Measurements from ENCODE around the gene GNAS.

The GNAS gene

DNA sequence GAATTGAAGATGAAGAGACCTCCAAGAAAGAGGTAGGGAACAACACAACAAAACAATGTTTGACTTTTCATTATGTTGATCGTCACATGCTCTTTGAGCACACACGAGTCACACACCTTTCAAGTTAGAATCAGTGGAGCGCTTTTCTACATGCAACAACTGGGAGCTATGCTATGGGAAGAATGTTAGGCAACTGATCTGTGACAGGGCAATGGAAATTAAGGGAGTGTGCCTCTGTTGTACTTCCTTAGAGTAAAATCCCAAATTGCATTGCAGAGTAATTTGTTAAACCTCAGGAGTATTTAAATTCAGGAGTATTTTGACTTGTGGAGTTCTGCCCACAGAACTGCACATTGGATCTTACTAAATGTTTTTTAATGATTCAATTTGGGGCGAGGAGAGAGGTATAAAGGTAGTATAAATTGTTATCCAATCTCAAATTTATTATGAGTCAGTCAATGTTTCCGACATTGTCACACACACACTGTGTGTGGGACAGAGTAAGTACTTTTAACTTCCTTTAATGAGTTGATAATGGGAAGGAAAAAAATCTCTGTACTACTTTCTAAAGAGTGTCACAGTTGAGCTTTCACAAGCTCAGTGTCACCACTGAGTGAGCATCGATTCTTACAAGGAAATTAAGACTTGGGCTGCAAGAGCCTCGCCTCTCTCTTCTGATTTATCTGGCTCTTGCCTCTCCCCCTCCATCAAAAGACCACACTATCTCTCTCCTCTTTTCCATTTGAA is 10.7 kb downstream of the GNAS start:
- H3K4me1 ChIP-seq (ENCODE audit: control insufficient read depth, low read depth, low read length), result no peaks in the 10 kb centered on the region
- no peak overlapping the region for H3K4me3 ChIP-seq (ENCODE audit: low read length)
- H3K9me3 ChIP-seq (ENCODE audit: control insufficient read depth, low read depth, low read length), result no peaks in the 10 kb centered on the region
- H3K36me3 ChIP-seq (ENCODE audit: control insufficient read depth, low read depth, low read length), result no peaks in the 10 kb centered on the region
- no peaks in the 10 kb centered on the region for H3K27me3 ChIP-seq (ENCODE audit: control insufficient read depth, insufficient read depth, low read length)
- H3K9ac ChIP-seq (ENCODE audit: low read length), result no peak overlapping the region
- no peak overlapping the region for H3K27ac ChIP-seq (ENCODE audit: low read length)

DNA sequence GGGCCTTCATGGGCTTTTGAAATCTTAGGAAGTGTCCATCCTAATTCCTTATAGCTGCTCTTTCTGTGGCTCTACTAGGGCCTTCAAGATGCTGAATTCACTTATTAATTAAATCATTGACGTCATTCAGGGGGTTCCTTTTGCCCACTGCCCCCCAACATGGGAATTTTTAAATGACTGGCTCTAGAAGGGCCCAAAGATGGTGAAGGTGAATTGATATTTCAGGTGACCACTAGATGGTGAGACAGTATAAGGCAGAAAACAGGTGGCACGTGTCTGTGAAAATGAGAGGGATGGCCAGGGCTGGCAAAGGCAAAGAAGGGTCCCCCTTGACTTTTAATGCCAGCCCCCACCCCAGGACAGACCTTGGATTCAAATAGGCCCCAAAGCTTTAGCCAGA is 11.8 kb downstream of the GNAS start:
- Histone ChIP-seq H3K27me3 (ENCODE audit: control insufficient read depth, insufficient read depth, low read length) (no peaks in the 10 kb centered on the region), H3K4me3 (ENCODE audit: low read length) (no peak overlapping the region), H3K27ac (ENCODE audit: low read length) (no peak overlapping the region), H3K36me3 (ENCODE audit: control insufficient read depth, low read depth, low read length) (no peaks in the 10 kb centered on the region), H3K9ac (ENCODE audit: low read length) (no peak overlapping the region), H3K9me3 (ENCODE audit: control insufficient read depth, low read depth, low read length) (no peaks in the 10 kb centered on the region), H3K4me1 (ENCODE audit: control insufficient read depth, low read depth, low read length) (no peaks in the 10 kb centered on the region)

DNA sequence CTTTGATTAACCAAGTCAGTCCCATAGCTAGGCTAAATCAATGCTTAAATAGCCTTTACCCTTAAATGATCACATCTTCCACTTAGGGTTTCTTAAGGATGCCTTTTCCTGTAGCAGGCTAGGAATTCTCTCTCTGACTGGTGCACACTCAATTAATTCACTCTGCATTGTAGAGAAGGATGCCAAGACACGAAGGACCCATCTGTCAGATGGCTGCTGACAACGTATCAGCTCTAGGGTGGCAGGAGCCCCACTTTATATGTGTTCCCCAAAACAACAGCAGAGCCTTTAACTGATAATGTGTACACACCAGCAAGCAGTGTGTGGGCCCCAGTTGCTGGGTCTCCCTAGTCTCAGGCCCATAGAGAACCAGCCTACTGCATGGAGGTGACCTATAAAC is 13.3 kb downstream of the GNAS start:
- Histone ChIP-seq H3K36me3 (ENCODE audit: control insufficient read depth, low read depth, low read length) (no peaks in the 10 kb centered on the region), H3K9me3 (ENCODE audit: control insufficient read depth, low read depth, low read length) (no peaks in the 10 kb centered on the region), H3K4me3 (ENCODE audit: low read length) (no peak overlapping the region), H3K4me1 (ENCODE audit: control insufficient read depth, low read depth, low read length) (no peaks in the 10 kb centered on the region), H3K27ac (ENCODE audit: low read length) (no peak overlapping the region), H3K9ac (ENCODE audit: low read length) (no peak overlapping the region), H3K27me3 (ENCODE audit: control insufficient read depth, insufficient read depth, low read length) (no peaks in the 10 kb centered on the region)

- no peaks in the 10 kb centered on the region for H3K9me3 ChIP-seq (ENCODE audit: control insufficient read depth, low read depth, low read length)
- no peaks in the 10 kb centered on the region for H3K4me1 ChIP-seq (ENCODE audit: control insufficient read depth, low read depth, low read length)
Observed at GRCh38 chr20:58867211-58867610, 14.7 kb downstream of the GNAS start.

GRCh38 chr20:58868795-58869194 is 16.3 kb downstream of the GNAS start:
- H3K27me3 ChIP-seq (ENCODE audit: control insufficient read depth, insufficient read depth, low read length), result no peaks in the 10 kb centered on the region
- H3K9ac ChIP-seq (ENCODE audit: low read length), result no peak overlapping the region
- H3K36me3 ChIP-seq (ENCODE audit: control insufficient read depth, low read depth, low read length), result peaks cover 4% of the 10 kb centered on the region
- no peaks in the 10 kb centered on the region for H3K4me1 ChIP-seq (ENCODE audit: control insufficient read depth, low read depth, low read length)
- H3K27ac ChIP-seq (ENCODE audit: low read length), result no peak overlapping the region
- no peak overlapping the region for H3K4me3 ChIP-seq (ENCODE audit: low read length)
- H3K9me3 ChIP-seq (ENCODE audit: control insufficient read depth, low read depth, low read length), result no peaks in the 10 kb centered on the region

More at GRCh38 chr20:58867211-58867610, 14.7 kb downstream of the GNAS start:
- no peak overlapping the region for H3K27ac ChIP-seq (ENCODE audit: low read length)
- H3K27me3 ChIP-seq (ENCODE audit: control insufficient read depth, insufficient read depth, low read length), result no peaks in the 10 kb centered on the region
- H3K36me3 ChIP-seq (ENCODE audit: control insufficient read depth, low read depth, low read length), result no peaks in the 10 kb centered on the region
- H3K9ac ChIP-seq (ENCODE audit: low read length), result no peak overlapping the region
- no peak overlapping the region for H3K4me3 ChIP-seq (ENCODE audit: low read length)

- Histone ChIP-seq H3K4me3 (ENCODE audit: low read length) (no peak overlapping the region), H3K27me3 (ENCODE audit: control insufficient read depth, insufficient read depth, low read length) (no peaks in the 10 kb centered on the region)
Observed at GRCh38 chr20:58869662-58870227, 17.2 kb downstream of the GNAS start.

DNA sequence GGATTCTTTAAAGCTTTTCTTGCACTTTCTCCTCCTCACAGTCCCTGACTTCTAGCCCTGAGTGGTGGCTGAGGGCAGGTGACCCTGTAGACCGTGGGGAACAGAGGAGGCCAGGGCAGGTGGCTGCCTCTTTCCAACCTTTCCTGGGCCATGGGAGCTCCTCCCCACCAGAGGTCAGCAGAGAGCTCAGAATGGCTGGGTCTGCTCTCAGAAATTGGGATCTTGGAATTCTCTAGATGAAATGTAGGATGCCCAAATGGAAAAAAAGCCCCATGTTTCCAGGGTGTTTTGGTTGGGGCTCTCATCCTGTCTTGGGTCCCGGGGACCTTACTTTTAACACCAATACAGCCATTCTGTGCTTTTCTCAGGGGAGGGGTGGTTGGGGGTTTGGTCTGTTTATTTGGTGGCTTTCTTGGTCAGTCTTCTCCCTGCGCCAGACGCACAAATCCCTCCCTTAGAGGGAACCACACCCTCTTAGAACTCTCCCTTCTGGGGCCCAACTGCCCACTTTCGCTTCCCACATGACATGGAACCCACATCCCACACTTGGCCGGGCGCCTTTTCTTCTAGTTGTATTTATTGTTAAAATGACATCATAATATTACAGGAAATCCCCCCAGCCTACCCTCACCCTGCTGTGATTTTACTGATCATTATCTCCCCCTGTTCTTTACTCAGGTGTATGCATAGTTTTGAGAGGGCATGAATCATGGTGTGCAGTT is 17.9 kb downstream of the GNAS start:
- Histone ChIP-seq H3K36me3 (ENCODE audit: control insufficient read depth, low read depth, low read length) (peaks cover 6% of the 10 kb centered on the region), H3K27me3 (ENCODE audit: control insufficient read depth, insufficient read depth, low read length) (no peaks in the 10 kb centered on the region), H3K4me3 (ENCODE audit: low read length) (no peak overlapping the region), H3K4me1 (ENCODE audit: control insufficient read depth, low read depth, low read length) (peaks cover 7% of the 10 kb centered on the region), H3K27ac (ENCODE audit: low read length) (no peak overlapping the region), H3K9ac (ENCODE audit: low read length) (no peak overlapping the region), H3K9me3 (ENCODE audit: control insufficient read depth, low read depth, low read length) (no peaks in the 10 kb centered on the region)

More at GRCh38 chr20:58869662-58870227, 17.2 kb downstream of the GNAS start:
- no peaks in the 10 kb centered on the region for H3K9me3 ChIP-seq (ENCODE audit: control insufficient read depth, low read depth, low read length)
- no peak overlapping the region for H3K9ac ChIP-seq (ENCODE audit: low read length)
- H3K36me3 ChIP-seq (ENCODE audit: control insufficient read depth, low read depth, low read length), result peaks cover 6% of the 10 kb centered on the region
- peaks cover under 1% of the 10 kb centered on the region for H3K4me1 ChIP-seq (ENCODE audit: control insufficient read depth, low read depth, low read length)
- no peak overlapping the region for H3K27ac ChIP-seq (ENCODE audit: low read length)

DNA sequence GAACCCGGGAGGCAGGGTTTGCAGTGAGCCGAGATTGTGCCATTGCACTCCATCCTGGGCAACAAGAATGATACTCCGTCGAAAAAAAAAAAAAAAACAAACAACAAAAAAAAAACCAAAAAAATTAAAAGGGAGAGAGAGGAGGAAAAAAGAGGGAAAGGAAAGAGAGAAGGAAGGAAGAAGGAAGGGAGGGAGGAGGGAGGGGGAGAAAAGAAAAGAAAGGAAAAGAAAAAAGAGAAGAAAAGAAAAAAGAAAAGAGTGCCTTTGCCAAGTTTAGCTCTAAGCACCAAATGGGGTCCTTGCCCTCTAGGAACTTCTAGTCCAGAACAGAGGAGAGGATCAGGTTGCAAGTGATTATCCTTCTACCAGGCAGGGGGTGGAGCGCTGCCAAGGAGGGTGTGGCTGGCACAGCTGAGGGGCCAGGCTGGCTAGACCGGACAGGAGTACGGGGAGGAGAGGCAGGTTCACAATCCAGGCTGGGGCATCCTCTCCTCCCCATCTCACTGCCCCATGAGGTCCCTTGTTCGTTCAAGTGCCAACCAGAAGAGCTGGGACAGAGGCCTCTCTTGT is 19.1 kb downstream of the GNAS start:
- H3K4me3 ChIP-seq (ENCODE audit: low read length), result no peak overlapping the region
- no peak overlapping the region for H3K9ac ChIP-seq (ENCODE audit: low read length)
- no peak overlapping the region for H3K27ac ChIP-seq (ENCODE audit: low read length)
- H3K36me3 ChIP-seq (ENCODE audit: control insufficient read depth, low read depth, low read length), result peaks cover 6% of the 10 kb centered on the region
- H3K9me3 ChIP-seq (ENCODE audit: control insufficient read depth, low read depth, low read length), result no peaks in the 10 kb centered on the region
- peaks cover 15% of the 10 kb centered on the region for H3K4me1 ChIP-seq (ENCODE audit: control insufficient read depth, low read depth, low read length)
- H3K27me3 ChIP-seq (ENCODE audit: control insufficient read depth, insufficient read depth, low read length), result no peaks in the 10 kb centered on the region

GRCh38 chr20:58874469-58874868 is 22.0 kb downstream of the GNAS start:
- Histone ChIP-seq H3K9me3 (ENCODE audit: control insufficient read depth, low read depth, low read length) (no peaks in the 10 kb centered on the region), H3K27me3 (ENCODE audit: control insufficient read depth, insufficient read depth, low read length) (no peaks in the 10 kb centered on the region), H3K36me3 (ENCODE audit: control insufficient read depth, low read depth, low read length) (peaks cover 6% of the 10 kb centered on the region), H3K27ac (ENCODE audit: low read length) (no peak overlapping the region), H3K9ac (ENCODE audit: low read length) (no peak overlapping the region), H3K4me1 (ENCODE audit: control insufficient read depth, low read depth, low read length) (peaks cover 35% of the 10 kb centered on the region), H3K4me3 (ENCODE audit: low read length) (no peak overlapping the region)

DNA sequence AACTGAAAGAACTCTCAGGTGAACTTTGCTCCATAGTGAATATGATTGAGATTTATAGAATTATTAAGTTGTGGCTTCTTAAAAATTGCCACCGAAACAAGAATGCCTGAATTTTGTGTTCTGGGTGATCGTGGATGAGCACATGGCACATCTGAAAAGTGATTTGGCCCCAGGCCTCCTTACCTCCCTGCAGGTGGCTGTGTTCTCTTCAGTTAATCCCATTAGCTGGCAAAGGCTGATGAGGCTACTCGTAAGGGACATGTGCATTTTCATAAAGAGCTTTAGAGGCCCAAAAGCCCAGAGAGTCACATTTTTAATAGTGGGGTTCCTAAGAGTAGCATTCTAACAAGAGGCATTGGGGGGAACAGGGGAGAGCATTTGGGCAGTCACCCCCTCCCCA is 22.6 kb downstream of the GNAS start:
- peaks cover 6% of the 10 kb centered on the region for H3K36me3 ChIP-seq (ENCODE audit: control insufficient read depth, low read depth, low read length)
- H3K27ac ChIP-seq (ENCODE audit: low read length), result no peak overlapping the region
- no peak overlapping the region for H3K9ac ChIP-seq (ENCODE audit: low read length)
- H3K9me3 ChIP-seq (ENCODE audit: control insufficient read depth, low read depth, low read length), result no peaks in the 10 kb centered on the region
- H3K27me3 ChIP-seq (ENCODE audit: control insufficient read depth, insufficient read depth, low read length), result no peaks in the 10 kb centered on the region
- H3K4me3 ChIP-seq (ENCODE audit: low read length), result no peak overlapping the region
- peaks cover 35% of the 10 kb centered on the region for H3K4me1 ChIP-seq (ENCODE audit: control insufficient read depth, low read depth, low read length)

- Histone ChIP-seq H3K9me3 (ENCODE audit: control insufficient read depth, low read depth, low read length) (no peaks in the 10 kb centered on the region), H3K27ac (ENCODE audit: low read length) (no peak overlapping the region), H3K4me3 (ENCODE audit: low read length) (no peak overlapping the region), H3K27me3 (ENCODE audit: control insufficient read depth, insufficient read depth, low read length) (no peaks in the 10 kb centered on the region), H3K9ac (ENCODE audit: low read length) (no peak overlapping the region), H3K4me1 (ENCODE audit: control insufficient read depth, low read depth, low read length) (peaks cover 35% of the 10 kb centered on the region), H3K36me3 (ENCODE audit: control insufficient read depth, low read depth, low read length) (peaks cover 6% of the 10 kb centered on the region)
Observed at GRCh38 chr20:58875541-58876134, 23.1 kb downstream of the GNAS start.
